ENCODE measurements around the gene TEAD1.

GRCh38 chr11:12950670-12951069 lies 276.4 kb downstream of the TEAD1 start:
- no peak for TF ChIP-seq CTCF (IDR thresholded peaks at IDR 0.05)
- no peak for TF ChIP-seq POLR2AphosphoS5 (IDR thresholded peaks at IDR 0.05; ENCODE audit: low read depth, low read length)
- TF ChIP-seq REST (IDR thresholded peaks at IDR 0.05; ENCODE audit: insufficient read depth in 1 of 2, low read depth in 2 of 2, low read length in 1 of 2): no peak
- TF ChIP-seq TCF7L2 (IDR thresholded peaks at IDR 0.05; ENCODE audit: low read depth, low read length): no peak
- TF ChIP-seq SIN3A (IDR thresholded peaks at IDR 0.05; ENCODE audit: borderline replicate concordance, insufficient read depth, low read depth, low read length): no peak
